ENCODE data around the gene CCNE1. TPM values are rescaled to one million over a fixed set of nuclear protein-coding genes. Genes with fewer than 3 reads are reported as not detected.
"Not testable (repeated sequence)": the region's sequence is repeated elsewhere in the genome, so short reads cannot be mapped to it uniquely, and the experiment has no call there.

Gene CCNE1
- total RNA-seq, 2 donors from 2014 or later = not detected

DNA sequence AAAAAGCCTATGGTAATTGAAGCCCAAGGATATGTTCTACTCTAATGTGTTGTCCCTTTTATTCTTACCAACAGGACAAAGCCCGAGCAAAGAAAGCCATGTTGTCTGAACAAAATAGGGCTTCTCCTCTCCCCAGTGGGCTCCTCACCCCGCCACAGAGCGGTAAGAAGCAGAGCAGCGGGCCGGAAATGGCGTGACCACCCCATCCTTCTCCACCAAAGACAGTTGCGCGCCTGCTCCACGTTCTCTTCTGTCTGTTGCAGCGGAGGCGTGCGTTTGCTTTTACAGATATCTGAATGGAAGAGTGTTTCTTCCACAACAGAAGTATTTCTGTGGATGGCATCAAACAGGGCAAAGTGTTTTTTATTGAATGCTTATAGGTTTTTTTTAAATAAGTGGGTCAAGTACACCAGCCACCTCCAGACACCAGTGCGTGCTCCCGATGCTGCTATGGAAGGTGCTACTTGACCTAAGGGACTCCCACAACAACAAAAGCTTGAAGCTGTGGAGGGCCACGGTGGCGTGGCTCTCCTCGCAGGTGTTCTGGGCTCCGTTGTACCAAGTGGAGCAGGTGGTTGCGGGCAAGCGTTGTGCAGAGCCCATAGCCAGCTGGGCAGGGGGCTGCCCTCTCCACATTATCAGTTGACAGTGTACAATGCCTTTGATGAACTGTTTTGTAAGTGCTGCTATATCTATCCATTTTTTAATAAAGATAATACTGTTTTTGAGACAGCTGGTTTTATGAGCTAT, 12.0 kb downstream of the CCNE1 start:
- Histone ChIP-seq H3K27ac (no peak overlapping the region), H3K9me3 (no peaks in the 10 kb centered on the region), H3K4me1 (no peaks in the 10 kb centered on the region), H3K27me3 (no peaks in the 10 kb centered on the region), H3K4me3 (no peak overlapping the region), H3K36me3 (replicated peaks in 1 of 2; ENCODE audit: insufficient read depth in 1 of 2, low read depth in 2 of 2) (no peaks in the 10 kb centered on the region)
- intact Hi-C loops (cut with DNase I) = no loop called here
- TF ChIP-seq, protein P1, sequence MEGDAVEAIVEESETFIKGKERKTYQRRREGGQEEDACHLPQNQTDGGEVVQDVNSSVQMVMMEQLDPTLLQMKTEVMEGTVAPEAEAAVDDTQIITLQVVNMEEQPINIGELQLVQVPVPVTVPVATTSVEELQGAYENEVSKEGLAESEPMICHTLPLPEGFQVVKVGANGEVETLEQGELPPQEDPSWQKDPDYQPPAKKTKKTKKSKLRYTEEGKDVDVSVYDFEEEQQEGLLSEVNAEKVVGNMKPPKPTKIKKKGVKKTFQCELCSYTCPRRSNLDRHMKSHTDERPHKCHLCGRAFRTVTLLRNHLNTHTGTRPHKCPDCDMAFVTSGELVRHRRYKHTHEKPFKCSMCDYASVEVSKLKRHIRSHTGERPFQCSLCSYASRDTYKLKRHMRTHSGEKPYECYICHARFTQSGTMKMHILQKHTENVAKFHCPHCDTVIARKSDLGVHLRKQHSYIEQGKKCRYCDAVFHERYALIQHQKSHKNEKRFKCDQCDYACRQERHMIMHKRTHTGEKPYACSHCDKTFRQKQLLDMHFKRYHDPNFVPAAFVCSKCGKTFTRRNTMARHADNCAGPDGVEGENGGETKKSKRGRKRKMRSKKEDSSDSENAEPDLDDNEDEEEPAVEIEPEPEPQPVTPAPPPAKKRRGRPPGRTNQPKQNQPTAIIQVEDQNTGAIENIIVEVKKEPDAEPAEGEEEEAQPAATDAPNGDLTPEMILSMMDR (IDR thresholded peaks at IDR 0.05) = no peak
- no peak for TF ChIP-seq POLR2A (IDR thresholded peaks at IDR 0.05)
- WGBS, 2 donors = 90% methylated on average over 18 to 20 of the region's 20 CpGs
- ATAC-seq (no peak), DNase-seq (no peak)

DNA sequence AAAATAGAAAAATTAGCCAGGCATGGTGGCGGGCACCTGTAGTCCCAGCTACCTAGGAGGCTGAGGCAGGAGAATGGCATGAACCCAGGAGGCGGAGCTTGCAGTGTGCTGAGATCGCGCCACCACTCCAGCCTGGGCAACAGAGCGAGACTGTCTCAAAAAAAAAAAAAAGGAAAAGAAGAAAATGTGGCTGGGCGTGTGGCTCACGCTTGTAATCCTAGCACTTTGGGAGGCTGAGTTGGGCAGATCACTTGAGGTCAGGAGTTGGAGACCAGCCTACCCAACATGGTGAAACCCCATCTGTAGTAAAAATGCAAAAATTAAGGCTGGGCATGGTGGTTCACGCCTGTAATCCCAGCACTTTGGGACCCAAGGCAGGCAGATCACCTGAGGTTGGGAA, 13.5 kb downstream of the CCNE1 start:
- intact Hi-C loops (cut with DNase I); ATAC-seq: not testable (repeated sequence)

DNA sequence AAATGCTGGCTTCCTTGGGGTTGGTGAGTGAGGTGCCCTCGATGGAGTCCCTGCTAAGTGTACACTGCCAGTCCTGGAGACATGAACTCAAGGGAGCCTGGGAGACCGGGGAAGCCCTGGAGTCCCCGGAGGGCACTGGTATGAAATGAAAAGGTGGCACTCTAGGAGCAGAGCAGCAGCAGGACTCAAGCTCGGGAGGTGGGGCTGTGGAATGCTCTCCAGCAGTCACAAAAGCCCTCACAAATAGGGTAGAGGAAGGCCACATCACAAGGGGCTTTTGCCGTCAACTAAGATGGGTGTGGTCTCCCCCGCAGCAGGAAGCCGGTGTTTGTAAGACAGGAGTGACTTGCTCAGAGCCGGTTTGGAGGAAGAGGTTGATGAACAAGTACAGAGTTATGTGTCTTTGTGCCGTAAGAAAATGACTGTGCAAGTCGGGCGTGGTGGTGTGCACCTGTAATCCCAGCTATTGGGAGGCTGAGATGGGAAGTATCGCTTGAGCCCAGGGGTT, 19.3 kb downstream of the CCNE1 start:
- H3K27ac ChIP-seq = no peak overlapping the region
- H3K27me3 ChIP-seq = no peaks in the 10 kb centered on the region
- DNase-seq = no peak
- intact Hi-C loops (cut with DNase I) = no loop called here
- no peak overlapping the region for H3K4me3 ChIP-seq
- H3K4me1 ChIP-seq = no peaks in the 10 kb centered on the region
- TF ChIP-seq, protein P1 (IDR thresholded peaks at IDR 0.05) = no peak
- no peak for TF ChIP-seq POLR2A (IDR thresholded peaks at IDR 0.05)
- H3K9me3 ChIP-seq = no peaks in the 10 kb centered on the region
- WGBS, 2 donors = 52 to 59% methylated on average over 12 of the region's 12 CpGs
- ATAC-seq = no peak
- no peaks in the 10 kb centered on the region for H3K36me3 ChIP-seq (replicated peaks in 1 of 2; ENCODE audit: insufficient read depth in 1 of 2, low read depth in 2 of 2)

More for the DNA sequence above, 13.5 kb downstream of the CCNE1 start:
- not testable (repeated sequence) for H3K4me1 ChIP-seq; H3K27ac ChIP-seq; H3K4me3 ChIP-seq; H3K9me3 ChIP-seq; H3K36me3 ChIP-seq (replicated peaks in 1 of 2; ENCODE audit: insufficient read depth in 1 of 2, low read depth in 2 of 2); H3K27me3 ChIP-seq; DNase-seq
- 90 to 95% methylated on average over 8 of the region's 8 CpGs for WGBS, 2 donors

DNA sequence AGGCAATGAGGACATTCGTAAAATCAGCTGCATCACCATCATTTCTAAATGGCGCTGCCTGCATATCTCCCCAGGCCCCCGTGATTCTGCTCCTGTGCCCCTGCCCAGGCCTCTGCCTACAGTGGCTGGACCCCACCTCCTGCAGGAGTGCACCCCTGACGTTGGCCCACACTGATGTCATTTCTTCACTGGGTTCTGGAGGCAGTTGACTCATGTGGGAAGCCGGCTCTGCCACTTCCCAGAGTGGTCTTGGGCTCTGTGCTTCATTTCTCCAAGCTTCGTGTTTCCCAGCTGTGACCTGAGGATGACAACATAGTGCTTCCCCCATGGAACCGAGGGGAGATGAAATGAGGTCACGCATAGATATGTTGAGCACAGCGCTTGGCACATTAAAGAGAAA, 19.9 kb downstream of the CCNE1 start:
- TF ChIP-seq, protein P1 (IDR thresholded peaks at IDR 0.05) = no peak
- TF ChIP-seq POLR2A (IDR thresholded peaks at IDR 0.05) = no peak
- intact Hi-C loops (cut with DNase I) = no loop called here
- H3K9me3 ChIP-seq = no peaks in the 10 kb centered on the region
- WGBS, 2 donors = 76 to 77% methylated on average over 9 of the region's 9 CpGs
- H3K4me1 ChIP-seq = no peaks in the 10 kb centered on the region
- H3K4me3 ChIP-seq = no peak overlapping the region
- no peaks in the 10 kb centered on the region for H3K27me3 ChIP-seq
- no peaks in the 10 kb centered on the region for H3K36me3 ChIP-seq (replicated peaks in 1 of 2; ENCODE audit: insufficient read depth in 1 of 2, low read depth in 2 of 2)
- DNase-seq = no peak
- ATAC-seq = no peak
- H3K27ac ChIP-seq = no peak overlapping the region

DNA sequence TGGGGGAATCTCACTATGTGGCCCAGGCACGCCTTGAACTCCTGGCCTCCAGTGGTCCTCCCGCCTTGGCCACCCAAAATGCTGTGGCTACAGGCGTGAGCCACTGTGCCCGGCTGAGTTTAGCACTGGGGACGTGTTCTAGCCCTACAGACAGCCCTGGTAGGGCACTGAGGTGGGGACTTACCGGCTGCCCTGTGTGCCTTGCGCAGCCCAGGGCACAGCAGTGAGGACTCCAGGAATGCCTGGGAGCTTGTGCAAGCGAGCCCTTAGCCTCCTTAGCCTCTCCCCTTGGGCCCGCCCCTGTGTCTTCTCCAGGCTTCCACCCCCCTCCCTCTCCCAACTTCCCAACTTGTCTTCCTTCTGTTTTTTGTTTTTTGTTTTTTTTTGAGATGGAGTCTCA, 21.0 kb downstream of the CCNE1 start:
- intact Hi-C loops (cut with DNase I) = no loop called here
- Histone ChIP-seq H3K27ac (no peak overlapping the region), H3K4me1 (no peaks in the 10 kb centered on the region), H3K36me3 (replicated peaks in 1 of 2; ENCODE audit: insufficient read depth in 1 of 2, low read depth in 2 of 2) (no peaks in the 10 kb centered on the region), H3K9me3 (no peaks in the 10 kb centered on the region), H3K27me3 (no peaks in the 10 kb centered on the region), H3K4me3 (no peak overlapping the region)
- DNase-seq (no peak), ATAC-seq (no peak)
- TF ChIP-seq POLR2A (IDR thresholded peaks at IDR 0.05) = no peak
- TF ChIP-seq, protein P1 (IDR thresholded peaks at IDR 0.05) = no peak
- 80 to 81% methylated on average over 4 to 9 of the region's 9 CpGs for WGBS, 2 donors
